Measurements from ENCODE around the gene ATP6V1C2.

DNA sequence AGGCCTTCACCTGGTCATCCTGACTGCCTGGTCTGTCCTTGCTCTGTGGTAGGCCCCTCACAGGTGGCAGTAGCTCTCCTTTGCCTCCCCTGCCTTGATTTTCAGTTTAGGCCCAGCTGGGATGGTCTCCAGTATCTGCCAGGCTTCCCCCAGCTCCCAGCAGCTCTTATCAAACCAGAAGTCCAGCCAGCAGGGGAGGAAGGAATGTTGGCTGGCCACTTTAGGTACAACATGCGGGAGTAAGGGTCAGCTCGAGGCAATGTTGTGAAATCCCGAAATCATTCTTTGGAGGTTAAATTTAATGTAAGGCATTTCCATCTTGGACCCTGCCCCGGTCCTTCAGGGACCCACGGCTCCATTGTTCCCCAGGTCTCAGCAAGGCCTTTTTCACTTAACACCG lies 16.8 kb downstream of the ATP6V1C2 start:
- TF ChIP-seq, protein P1, sequence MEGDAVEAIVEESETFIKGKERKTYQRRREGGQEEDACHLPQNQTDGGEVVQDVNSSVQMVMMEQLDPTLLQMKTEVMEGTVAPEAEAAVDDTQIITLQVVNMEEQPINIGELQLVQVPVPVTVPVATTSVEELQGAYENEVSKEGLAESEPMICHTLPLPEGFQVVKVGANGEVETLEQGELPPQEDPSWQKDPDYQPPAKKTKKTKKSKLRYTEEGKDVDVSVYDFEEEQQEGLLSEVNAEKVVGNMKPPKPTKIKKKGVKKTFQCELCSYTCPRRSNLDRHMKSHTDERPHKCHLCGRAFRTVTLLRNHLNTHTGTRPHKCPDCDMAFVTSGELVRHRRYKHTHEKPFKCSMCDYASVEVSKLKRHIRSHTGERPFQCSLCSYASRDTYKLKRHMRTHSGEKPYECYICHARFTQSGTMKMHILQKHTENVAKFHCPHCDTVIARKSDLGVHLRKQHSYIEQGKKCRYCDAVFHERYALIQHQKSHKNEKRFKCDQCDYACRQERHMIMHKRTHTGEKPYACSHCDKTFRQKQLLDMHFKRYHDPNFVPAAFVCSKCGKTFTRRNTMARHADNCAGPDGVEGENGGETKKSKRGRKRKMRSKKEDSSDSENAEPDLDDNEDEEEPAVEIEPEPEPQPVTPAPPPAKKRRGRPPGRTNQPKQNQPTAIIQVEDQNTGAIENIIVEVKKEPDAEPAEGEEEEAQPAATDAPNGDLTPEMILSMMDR (IDR thresholded peaks at IDR 0.05) = no peak
- no peak for TF ChIP-seq ZFX (IDR thresholded peaks at IDR 0.05; ENCODE audit: borderline replicate concordance)
